ENCODE results near the gene ATPAF1.

GRCh38 chr1:46638921-46639320 lies 29.2 kb downstream of the ATPAF1 start:
- no peak for TF ChIP-seq CTCF (conservative IDR thresholded peaks at IDR 0.05; ENCODE audit: low read length)
- no peak for TF ChIP-seq EZH2phosphoT487 (IDR thresholded peaks at IDR 0.05; ENCODE audit: borderline replicate concordance)
